ENCODE measurements around the gene SNX19.
A peak's percentile ranks its signal among the peaks of the same experiment; 100 is the strongest.

SNX19 gene

GRCh38 chr11:130846606-130847005 is 69.7 kb downstream of the SNX19 start:
- no peak for DNase-seq (ENCODE audit: low read depth, low spot score)

GRCh38 chr11:130842001-130842400 is 74.3 kb downstream of the SNX19 start:
- no peak for DNase-seq (ENCODE audit: low read depth, low spot score)

GRCh38 chr11:130840679-130841078 is 75.6 kb downstream of the SNX19 start:
- DNase-seq (ENCODE audit: low read depth, low spot score) = no peak

DNA sequence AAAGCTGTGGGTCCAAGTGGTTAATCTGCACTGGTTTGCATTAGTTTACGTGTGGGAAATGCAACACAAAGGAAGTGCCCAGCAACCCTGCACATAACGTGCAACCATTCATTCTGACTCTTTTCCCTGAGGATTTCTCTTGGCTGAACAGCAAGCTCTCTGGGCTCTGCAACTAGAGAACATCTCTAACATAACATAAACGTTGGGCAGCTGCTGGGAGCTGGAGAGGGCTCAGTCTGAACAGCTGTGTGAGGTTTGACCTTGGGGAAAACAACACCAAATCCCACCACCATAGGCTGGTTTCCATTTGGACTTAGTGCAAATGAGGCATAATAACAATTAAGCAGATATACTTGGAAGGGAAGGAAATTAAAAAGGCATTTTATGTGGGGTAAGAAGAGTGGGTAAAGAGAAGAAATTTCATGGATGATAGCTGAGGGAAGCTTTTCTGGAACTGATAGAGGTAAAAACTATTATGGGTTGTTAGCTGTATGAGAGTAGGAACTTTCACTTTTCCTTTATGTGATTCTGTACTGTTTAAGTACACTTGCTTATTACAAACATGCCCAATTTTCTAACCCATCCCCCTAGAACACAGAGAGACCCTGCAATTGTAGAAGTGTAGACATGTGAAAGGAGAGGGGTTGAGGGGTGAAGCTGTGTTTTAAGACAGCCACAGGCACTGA is 76.2 kb downstream of the SNX19 start:
- DNase-seq (ENCODE audit: low read depth, low spot score) = peak; percentile 92

DNA sequence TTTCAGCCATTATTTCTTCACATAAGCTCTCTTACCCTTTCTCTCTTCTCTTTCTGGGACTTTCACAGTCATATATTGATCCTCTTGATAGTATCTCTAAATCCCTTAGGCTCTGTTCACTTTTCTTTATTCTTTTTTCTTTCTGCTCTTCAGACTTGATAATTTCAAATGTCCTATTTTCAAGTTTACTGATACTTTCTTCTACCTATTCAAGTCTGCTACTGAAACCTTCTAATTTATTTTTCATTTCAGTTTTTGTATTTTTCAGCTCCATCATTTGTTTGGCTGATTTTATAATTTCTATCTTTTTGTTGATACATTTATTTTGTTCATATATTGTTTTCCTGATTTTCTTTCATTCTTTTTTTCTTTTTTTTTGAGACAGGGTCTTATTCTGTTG is 79.1 kb downstream of the SNX19 start:
- DNase-seq (ENCODE audit: low read depth, low spot score) = no peak

GRCh38 chr11:130834886-130835285 is 81.4 kb downstream of the SNX19 start:
- no peak for DNase-seq (ENCODE audit: low read depth, low spot score)

GRCh38 chr11:130832566-130833425 is 83.5 kb downstream of the SNX19 start:
- DNase-seq (ENCODE audit: low read depth, low spot score) = peak; percentile 73

DNA sequence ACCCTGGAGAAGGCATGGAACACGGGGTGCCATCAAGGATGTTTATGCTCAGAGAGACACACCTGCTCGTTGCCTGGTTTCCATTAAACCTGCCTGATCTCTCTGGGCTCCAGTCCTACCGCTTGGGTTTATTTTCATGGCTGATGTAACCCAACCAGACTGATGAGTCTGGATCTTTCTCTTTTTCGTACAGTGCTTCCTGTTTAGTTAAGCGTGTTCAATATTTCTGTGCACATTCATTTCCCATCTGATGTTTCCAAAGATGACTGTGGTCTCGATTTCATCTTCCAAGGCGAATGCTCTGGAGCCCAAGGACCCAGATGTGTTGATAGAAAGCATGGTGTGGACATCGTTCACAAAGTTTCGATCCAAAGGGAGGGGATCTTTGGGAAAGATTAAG is 84.3 kb downstream of the SNX19 start:
- DNase-seq (ENCODE audit: low read depth, low spot score) = no peak

GRCh38 chr11:130831506-130831905 is 84.8 kb downstream of the SNX19 start:
- DNase-seq (ENCODE audit: low read depth, low spot score) = no peak

- DNase-seq (ENCODE audit: low read depth, low spot score) = no peak
Measured at GRCh38 chr11:130830566-130830965, 85.7 kb downstream of the SNX19 start.

DNA sequence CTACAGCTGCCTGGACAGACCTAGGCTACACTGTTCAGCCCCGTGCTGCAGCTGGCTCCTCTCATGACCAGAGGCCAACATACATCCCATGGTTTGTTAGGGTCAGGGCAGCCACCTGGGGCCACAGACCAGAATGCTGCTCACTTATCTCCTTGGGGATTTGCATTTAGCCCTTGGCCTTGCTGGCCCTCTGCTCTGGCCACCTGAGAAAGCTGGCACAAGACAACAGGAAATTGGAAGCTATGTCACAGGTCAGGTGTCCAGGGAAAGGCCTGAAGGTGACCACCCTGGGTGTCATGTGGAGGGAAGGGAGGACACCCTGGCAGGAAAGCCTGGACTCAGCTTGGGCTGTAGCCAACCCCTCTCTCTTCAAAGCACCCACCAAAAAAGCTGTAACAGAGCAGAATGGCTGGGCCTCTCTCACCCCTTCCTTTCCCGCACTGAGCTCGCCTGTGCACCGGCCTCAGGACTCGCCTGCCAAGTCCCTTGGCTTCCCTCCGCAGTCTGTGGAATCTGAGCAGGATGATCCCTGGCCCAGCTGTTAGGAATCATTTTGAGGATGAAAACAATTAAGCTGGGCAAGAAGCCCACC is 86.3 kb downstream of the SNX19 start:
- peak; percentile 50 for DNase-seq (ENCODE audit: low read depth, low spot score)

GRCh38 chr11:130828741-130829140 is 87.5 kb downstream of the SNX19 start:
- no peak for DNase-seq (ENCODE audit: low read depth, low spot score)

GRCh38 chr11:130827451-130828377 is 88.6 kb downstream of the SNX19 start:
- DNase-seq (ENCODE audit: low read depth, low spot score) = no peak

- no peak for DNase-seq (ENCODE audit: low read depth, low spot score)
Measured at GRCh38 chr11:130826572-130826971, 89.7 kb downstream of the SNX19 start.

DNA sequence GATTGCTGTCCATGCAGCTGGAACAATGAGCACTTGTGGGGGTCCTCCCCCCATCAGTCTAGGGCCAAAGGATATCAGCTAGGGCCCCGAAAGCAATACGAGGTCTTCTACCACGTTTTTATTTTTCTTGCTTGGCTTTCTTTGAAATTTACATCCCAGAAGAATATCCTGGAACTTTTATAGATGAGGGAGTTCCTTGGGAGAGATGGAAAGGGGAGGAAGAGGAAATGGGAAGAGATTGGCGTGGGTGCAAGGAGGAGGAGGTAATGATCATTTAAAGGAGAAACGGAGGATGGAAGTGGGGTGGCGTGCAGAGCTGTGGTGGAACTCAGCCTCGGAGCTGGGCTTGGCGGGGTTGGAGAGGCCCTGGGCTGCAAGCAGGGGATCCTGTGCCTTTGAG is 90.3 kb downstream of the SNX19 start:
- DNase-seq (ENCODE audit: low read depth, low spot score) = no peak

DNA sequence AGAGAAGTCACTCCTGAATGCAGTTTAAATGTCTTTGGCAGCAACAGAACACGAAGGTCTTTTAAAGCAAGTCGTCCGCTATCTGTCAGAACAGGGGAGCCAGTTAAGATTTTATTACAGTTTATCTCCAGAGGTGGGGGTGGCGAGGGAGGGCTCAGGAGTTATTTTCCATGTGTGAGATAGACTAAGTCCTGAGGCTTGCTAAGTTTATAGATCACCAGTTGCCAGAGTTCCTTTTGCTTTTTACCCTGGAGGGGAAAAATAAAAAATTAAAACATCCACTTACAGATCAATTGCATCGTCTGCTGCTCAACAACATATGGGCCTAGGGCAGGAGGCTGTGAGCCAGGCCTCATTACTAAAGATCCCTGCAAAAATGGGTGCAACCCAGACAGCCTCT is 90.7 kb downstream of the SNX19 start:
- DNase-seq (ENCODE audit: low read depth, low spot score) = no peak

Measured in brain pericyte (primary cell).